ENCODE results near the gene PBRM1. TPM values are rescaled to one million over a fixed set of nuclear protein-coding genes. Genes with fewer than 3 reads are reported as not detected.
A peak's percentile ranks its signal among the peaks of the same experiment; 100 is the strongest.

Gene PBRM1
- total RNA-seq, 1 donor from 2014 or later, result 88.6 TPM

DNA sequence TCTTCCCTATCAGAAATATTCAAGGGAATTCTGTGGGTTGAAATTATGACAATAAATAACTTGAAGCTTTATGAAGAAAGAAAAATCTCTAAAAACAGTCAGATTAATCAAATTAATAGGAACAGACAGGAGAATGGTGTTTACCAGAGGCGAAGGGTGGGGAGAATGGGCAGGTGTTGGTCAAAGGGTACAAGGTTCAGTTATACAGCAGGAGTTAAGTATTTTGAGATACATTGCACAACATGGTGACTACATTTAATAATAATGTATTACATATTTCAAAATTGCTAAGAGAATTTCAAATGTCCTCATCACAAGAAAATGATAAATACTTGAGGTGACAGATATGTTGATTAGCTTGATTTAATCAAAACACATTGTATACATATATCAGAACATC is 38.8 kb upstream of the PBRM1 start:
- Mint-ChIP-seq H3K36me3 (peaks cover 48% of the 10 kb centered on the region), H3K4me3 (no peak overlapping the region), H3K27ac (no peak overlapping the region), H3K4me1 (ENCODE audit: unreplicated experiment) (no peaks in the 10 kb centered on the region), H3K27me3 (no peaks in the 10 kb centered on the region), H3K9me3 (no peaks in the 10 kb centered on the region)
- TF ChIP-seq, protein P1, sequence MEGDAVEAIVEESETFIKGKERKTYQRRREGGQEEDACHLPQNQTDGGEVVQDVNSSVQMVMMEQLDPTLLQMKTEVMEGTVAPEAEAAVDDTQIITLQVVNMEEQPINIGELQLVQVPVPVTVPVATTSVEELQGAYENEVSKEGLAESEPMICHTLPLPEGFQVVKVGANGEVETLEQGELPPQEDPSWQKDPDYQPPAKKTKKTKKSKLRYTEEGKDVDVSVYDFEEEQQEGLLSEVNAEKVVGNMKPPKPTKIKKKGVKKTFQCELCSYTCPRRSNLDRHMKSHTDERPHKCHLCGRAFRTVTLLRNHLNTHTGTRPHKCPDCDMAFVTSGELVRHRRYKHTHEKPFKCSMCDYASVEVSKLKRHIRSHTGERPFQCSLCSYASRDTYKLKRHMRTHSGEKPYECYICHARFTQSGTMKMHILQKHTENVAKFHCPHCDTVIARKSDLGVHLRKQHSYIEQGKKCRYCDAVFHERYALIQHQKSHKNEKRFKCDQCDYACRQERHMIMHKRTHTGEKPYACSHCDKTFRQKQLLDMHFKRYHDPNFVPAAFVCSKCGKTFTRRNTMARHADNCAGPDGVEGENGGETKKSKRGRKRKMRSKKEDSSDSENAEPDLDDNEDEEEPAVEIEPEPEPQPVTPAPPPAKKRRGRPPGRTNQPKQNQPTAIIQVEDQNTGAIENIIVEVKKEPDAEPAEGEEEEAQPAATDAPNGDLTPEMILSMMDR (conservative IDR thresholded peaks at IDR 0.05), result no peak
- no peak for DNase-seq (ENCODE audit: extremely low spot score, unreplicated experiment)

DNA sequence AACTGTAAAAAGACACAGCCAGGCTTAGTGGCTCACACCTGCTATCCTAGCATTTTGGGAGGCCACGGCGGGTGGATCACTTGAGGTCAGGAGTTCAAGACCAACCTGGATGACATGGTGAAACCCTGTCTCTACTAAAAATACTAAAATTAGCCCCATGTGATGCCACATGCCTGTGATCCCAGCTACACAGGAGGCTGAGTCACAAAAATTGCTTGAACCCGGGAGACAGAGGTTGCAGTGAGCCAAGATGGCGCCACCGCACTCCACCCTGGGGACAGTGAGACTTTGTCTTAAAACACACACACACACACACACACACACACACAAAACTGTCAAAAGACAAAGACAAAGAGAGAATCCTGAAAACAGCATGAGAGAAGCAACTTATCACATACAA is 38.2 kb upstream of the PBRM1 start:
- no peak overlapping the region for H3K4me3 Mint-ChIP-seq
- no peak overlapping the region for H3K27ac Mint-ChIP-seq
- peak; percentile 24 for DNase-seq (ENCODE audit: extremely low spot score, unreplicated experiment)
- TF ChIP-seq, protein P1 (conservative IDR thresholded peaks at IDR 0.05), result no peak
- no peaks in the 10 kb centered on the region for H3K4me1 Mint-ChIP-seq (ENCODE audit: unreplicated experiment)
- H3K27me3 Mint-ChIP-seq, result no peaks in the 10 kb centered on the region
- H3K9me3 Mint-ChIP-seq, result no peaks in the 10 kb centered on the region
- peaks cover 45% of the 10 kb centered on the region for H3K36me3 Mint-ChIP-seq

DNA sequence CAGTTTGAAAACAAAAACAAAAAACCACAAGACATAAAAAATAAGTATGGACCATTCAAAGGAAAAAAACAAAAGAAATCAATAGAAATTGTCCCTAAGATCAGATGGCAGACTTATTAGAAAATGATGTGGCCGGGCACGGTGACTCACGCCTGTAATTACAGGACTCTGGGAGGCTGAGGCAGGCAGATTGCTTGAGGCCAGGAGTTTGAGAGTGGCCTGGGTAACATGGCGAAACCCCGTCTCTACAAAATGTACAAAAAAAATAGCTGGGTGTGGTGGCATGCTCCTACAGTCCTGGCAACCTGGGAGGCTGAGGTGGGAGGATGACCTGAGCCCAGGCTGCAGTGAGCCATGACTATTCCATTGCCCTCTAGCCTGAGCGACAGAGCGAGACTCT is 36.8 kb upstream of the PBRM1 start:
- DNase-seq (ENCODE audit: extremely low spot score, unreplicated experiment), result peak; percentile 32
- Mint-ChIP-seq H3K36me3 (peaks cover 34% of the 10 kb centered on the region), H3K9me3 (no peaks in the 10 kb centered on the region), H3K4me3 (no peak overlapping the region), H3K27me3 (no peaks in the 10 kb centered on the region), H3K27ac (no peak overlapping the region), H3K4me1 (ENCODE audit: unreplicated experiment) (no peaks in the 10 kb centered on the region)
- TF ChIP-seq, protein P1 (conservative IDR thresholded peaks at IDR 0.05), result no peak

DNA sequence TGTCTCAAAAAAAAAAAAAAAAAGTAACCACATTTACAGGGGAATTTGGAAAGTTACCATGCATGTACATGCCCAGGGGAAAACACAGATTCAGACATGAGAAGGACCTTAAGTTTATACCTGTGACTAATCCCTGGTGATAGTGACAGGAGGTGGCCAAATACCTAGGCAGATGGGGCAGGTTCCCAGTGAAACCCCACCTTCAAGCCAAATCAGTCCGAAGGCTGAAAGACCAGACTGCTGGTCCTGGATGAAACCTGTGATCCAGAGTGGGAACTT is 36.0 kb upstream of the PBRM1 start:
- H3K27ac Mint-ChIP-seq, result no peak overlapping the region
- peaks cover 29% of the 10 kb centered on the region for H3K36me3 Mint-ChIP-seq
- TF ChIP-seq, protein P1 (conservative IDR thresholded peaks at IDR 0.05), result no peak
- H3K4me3 Mint-ChIP-seq, result no peak overlapping the region
- peak; percentile 10 for DNase-seq (ENCODE audit: extremely low spot score, unreplicated experiment)
- no peaks in the 10 kb centered on the region for H3K4me1 Mint-ChIP-seq (ENCODE audit: unreplicated experiment)
- H3K27me3 Mint-ChIP-seq, result no peaks in the 10 kb centered on the region
- no peaks in the 10 kb centered on the region for H3K9me3 Mint-ChIP-seq

DNA sequence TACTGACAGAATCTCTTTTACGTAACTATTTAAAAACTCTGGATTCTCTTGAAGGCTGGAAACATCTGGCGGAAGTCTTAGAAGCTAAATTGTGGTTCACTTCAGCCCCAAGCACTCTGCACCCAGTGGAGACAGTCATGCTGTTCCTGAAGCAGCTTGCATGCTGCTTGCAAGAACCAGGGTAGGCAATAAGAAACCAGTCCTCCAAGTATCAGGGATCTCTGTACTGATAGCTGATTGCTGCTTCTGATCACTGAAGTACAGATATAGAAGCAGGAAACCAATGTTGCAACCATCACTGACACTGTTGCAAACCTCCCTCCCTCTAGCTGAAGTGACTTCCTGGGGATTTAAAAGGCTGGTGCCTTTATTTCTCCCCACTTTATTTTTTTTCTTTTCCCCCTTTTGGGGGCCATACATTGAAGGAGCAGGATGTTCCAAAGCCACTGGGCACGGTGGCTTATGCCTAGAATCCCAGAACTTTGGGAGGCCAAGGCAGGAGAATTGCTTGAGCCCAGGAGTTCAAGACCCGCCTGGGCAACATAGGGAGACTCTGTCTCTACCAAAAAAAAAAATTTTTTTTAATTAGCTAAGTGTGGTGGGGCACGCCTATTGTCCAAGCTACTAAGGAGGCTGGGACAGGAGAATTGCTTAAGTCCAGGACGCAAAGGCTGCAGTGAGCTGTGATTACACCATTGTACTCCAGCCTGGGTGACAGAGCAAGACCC is 35.5 kb upstream of the PBRM1 start:
- Mint-ChIP-seq H3K4me3 (no peak overlapping the region), H3K36me3 (peaks cover 28% of the 10 kb centered on the region), H3K27me3 (no peaks in the 10 kb centered on the region), H3K27ac (no peak overlapping the region), H3K9me3 (no peaks in the 10 kb centered on the region), H3K4me1 (ENCODE audit: unreplicated experiment) (no peaks in the 10 kb centered on the region)
- peak; percentile 20 for DNase-seq (ENCODE audit: extremely low spot score, unreplicated experiment)
- TF ChIP-seq, protein P1 (conservative IDR thresholded peaks at IDR 0.05), result no peak

DNA sequence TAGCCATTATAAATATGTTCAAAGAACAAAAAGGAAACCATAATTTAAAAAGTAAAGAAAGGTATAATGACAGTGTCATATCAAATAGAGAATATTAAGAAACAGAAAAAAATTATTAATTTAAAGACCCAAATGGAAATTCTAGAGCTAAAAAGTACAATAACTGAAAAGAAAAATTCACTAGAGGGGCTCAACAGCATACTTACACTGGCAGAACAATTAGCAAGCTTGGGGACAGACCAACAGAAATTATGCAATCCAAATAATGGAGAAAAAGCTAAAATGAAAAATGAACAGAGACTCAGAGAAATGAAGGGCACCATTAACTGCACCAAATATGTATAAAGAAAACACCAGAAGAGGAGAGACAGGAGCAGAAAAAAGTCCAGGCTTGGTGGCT is 33.9 kb upstream of the PBRM1 start:
- TF ChIP-seq, protein P1 (conservative IDR thresholded peaks at IDR 0.05), result no peak
- Mint-ChIP-seq H3K4me3 (no peak overlapping the region), H3K27ac (no peak overlapping the region), H3K27me3 (no peaks in the 10 kb centered on the region), H3K9me3 (no peaks in the 10 kb centered on the region), H3K36me3 (peaks cover 23% of the 10 kb centered on the region), H3K4me1 (ENCODE audit: unreplicated experiment) (no peaks in the 10 kb centered on the region)
- DNase-seq (ENCODE audit: extremely low spot score, unreplicated experiment), result no peak
